ENCODE measurements around the gene ADAT2.
"Not testable (repeated sequence)": the region's sequence is repeated elsewhere in the genome, so short reads cannot be mapped to it uniquely, and the experiment has no call there.

The ADAT2 gene

DNA sequence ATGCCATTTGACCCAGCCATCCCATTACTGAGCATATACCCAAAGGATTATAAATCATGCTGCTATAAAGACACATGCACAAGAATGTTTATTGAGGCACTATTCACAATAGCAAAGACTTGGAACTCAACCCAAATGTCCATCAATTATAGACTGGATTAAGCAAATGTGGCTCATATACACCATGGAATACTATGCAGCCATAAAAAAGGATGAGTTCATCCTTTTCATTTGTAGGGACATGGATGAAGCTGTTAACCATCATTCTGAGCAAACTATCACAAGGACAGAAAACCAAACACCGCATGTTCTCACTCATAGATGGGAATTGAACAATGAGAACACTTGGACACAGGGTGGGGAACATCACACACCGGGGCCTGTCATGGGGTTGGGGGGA, 2.6 kb downstream of the ADAT2 start:
- not testable (repeated sequence) for H3K4me3 ChIP-seq (ENCODE audit: low read length); DNase-seq (ENCODE audit: low read depth, low spot score)

DNA sequence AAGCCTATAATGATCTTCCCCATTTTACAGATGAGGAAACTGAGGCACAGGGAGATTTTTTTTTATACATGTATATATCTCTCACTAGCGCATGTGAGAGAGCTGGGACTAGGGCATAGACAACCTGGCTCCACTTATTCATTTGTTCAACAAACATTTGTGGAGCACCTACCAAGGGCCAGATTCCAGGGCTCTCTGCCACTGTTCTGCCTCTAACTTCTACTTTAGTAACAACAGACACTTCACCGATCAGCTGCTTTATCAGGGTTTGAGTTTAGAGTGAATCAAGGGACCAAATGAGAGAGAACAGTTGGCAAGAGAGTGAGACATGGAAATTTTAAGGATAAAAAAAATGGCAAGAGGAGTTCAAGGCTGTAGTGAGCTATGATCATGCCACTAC, 7.4 kb downstream of the ADAT2 start:
- DNase-seq (ENCODE audit: low read depth, low spot score), result no peak
- no peak overlapping the region for H3K4me3 ChIP-seq (ENCODE audit: low read length)

DNA sequence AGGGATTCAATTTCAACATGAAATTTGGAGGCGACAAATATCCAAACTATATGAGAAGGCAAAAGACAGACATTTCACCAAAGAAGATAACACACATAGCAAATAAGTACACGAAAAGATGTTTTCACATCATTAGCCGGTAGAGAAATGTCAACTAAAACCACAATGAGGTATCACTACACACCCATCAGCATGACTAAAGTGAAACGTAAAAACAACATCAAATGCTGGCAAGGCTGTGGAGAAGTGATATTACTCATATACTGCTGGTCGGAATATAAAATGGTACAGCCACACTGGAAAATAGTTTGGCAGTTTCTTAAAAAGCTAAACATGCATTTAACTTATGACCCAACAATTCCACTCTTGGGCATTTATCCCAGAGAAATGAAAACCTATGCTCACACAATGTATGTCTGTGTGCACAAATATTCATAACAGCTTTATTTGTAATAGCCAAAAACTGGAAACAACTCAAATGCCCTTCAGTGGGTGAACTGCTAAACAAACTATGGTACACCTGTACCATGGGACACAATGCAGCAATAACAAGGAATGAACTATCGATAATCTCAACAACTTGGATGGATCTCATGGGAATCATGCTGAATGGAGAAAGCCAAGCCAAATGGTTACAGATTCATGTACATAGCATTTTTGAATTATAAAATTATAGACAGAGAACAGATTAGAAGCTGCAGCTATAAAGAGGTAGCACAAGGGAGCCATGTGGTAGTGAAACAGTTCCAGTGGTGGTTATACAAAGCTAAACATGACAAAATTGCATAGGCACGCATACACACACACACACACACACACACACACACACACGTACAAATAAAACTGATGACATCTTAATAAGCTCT, 8.6 kb downstream of the ADAT2 start:
- H3K4me3 ChIP-seq (ENCODE audit: low read length), result no peak overlapping the region
- no peak for DNase-seq (ENCODE audit: low read depth, low spot score)

DNA sequence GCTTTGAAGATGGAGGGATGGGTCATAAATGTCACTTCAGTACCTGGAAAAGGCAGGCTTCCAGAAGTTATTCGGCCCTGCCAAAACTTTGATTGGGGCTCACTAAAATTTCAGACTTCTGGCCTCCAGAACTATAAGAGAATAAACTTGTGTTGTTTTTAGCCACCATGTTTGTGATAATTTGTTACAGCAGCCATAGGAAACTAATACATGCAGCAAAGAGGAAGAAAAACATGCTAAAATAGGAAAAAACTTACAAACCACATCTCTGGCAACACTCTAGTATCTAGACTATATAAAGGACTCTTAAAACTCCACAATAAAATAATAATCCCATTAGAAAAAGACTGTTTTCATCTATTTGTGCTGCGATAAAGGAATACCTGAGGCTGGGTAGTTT, 9.5 kb downstream of the ADAT2 start:
- no peak overlapping the region for H3K4me3 ChIP-seq (ENCODE audit: low read length)
- no peak for DNase-seq (ENCODE audit: low read depth, low spot score)

DNA sequence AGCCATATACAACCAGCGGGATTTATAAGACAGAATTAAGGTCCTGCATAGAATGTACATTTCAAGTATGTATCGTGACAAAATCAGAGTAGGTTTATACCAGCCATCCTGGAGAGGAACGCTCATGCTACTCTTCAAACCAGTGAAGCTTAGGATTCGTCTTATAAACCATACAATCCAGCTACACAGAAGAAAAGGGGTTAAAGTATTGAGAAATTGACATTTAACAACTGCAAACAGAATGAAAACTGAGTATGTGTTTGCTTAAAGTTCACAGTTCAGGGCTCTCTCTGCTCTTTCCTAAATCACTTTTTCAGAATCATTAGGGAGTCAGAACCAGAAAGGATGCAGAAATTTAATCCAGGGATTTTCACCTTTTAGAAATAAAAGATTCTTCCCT, 17.9 kb downstream of the ADAT2 start:
- no peak for DNase-seq (ENCODE audit: low read depth, low spot score)
- no peak overlapping the region for H3K4me3 ChIP-seq (ENCODE audit: low read length)

DNA sequence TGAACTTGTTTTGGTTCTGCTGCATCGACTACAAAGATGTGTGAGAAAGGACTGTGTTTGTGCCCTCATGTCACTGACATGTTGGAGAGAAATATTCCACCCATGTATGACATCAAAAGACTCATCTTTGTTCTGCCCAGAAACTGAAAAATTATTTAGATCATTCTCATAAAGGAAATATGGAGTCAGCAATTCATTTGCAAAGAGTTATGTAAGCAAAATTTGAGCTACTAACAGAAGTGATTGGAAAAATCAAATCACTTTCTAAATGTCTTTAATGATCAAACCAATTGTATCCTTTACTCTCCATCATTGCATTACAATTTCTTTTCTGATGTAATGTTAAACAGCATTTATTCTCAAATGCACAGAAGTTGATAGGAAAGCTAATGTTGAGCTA, 19.3 kb downstream of the ADAT2 start:
- DNase-seq (ENCODE audit: low read depth, low spot score), result no peak
- no peak overlapping the region for H3K4me3 ChIP-seq (ENCODE audit: low read length)

DNA sequence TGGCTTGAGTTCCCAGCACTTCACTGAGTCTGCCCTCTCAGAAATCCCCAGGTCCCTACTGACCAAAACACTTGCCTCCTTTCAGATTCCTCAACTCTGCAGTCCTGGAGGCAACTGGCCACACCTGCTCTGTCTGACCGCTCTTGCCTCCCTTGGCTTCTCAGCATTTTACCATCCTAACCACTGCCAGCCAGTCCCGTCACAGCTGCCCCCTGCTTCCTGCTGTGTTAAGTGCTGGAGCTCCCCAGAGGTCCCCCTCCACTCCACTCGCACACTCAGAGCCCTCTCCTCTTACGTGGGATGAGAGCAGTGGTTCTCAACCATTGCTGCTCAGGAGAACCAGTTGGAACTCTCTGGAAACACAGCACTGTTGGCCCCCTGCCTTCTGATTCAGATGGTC, 20.5 kb downstream of the ADAT2 start:
- H3K4me3 ChIP-seq (ENCODE audit: low read length), result no peak overlapping the region
- DNase-seq (ENCODE audit: low read depth, low spot score), result no peak

DNA sequence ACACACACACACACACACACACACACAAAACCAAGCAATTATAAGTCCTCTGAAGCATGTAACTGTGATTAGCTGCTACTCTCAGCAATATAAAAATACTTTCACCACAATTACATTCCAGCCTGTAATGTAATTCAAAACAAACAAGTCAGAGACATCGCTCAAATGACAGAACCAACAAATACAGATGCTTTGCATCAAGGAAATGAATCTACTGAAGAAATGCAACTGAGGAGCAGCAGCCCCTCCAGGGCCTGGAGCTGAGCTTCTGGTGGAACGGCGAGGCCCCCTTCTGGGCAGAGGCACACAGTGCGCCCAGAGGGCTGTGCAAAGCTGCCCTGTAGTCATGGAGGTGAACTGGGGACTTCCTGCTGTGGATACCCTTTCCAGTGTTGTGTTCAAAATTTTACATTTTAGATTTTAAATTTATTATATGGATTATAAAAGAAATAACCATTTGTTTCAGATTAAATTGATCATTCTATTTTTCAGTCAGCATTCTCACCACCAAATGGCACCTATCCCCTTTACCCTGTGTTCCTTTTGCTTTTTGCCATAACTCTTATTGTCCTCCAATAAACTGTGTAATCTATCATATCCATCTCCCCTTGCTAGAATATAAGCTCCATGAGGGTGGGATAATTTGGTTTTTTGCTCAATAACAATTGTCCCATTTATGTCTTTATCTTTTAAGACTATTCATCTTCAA, 23.2 kb downstream of the ADAT2 start:
- no peak overlapping the region for H3K4me3 ChIP-seq (ENCODE audit: low read length)
- DNase-seq (ENCODE audit: low read depth, low spot score), result peak; percentile 51

DNA sequence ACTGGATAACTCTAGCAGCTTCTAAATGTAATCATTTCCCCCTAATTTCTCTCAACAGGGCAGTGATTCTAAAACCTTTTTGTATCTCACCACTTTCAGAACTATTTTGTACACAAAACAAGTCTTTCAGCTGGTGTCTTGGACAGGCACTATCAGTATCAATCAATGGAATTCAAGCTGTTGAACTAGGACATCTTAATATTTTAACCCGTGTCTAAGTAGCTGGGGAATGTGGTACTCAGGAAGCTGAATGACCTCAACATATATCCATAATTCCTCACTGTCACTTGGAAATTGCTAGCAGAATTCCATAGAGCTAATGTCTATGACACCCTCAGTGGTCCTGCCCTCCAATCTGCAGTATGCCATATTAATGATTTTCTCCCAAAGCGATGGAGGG, 24.5 kb downstream of the ADAT2 start:
- H3K4me3 ChIP-seq (ENCODE audit: low read length), result no peak overlapping the region
- DNase-seq (ENCODE audit: low read depth, low spot score), result no peak

DNA sequence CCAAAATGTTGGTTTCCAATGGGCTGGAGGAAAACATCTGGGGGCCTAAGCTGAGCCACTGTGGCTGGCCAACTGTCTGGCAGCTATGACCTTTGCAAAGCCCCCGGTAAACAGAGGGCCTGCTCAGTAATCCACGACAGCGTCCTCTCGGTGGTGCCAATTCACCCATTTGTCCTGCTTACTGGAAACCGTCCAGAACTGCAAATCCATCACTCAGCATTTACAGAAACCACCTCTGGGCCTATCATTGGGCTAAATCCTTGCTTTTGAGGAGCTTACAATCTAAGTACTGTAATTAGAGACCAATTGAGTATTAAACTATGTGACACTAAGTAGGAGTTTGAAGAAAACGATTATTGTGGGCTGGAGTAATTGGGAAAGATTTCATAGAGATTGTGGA, 31.0 kb downstream of the ADAT2 start:
- no peak for DNase-seq (ENCODE audit: low read depth, low spot score)
- no peak overlapping the region for H3K4me3 ChIP-seq (ENCODE audit: low read length)

DNA sequence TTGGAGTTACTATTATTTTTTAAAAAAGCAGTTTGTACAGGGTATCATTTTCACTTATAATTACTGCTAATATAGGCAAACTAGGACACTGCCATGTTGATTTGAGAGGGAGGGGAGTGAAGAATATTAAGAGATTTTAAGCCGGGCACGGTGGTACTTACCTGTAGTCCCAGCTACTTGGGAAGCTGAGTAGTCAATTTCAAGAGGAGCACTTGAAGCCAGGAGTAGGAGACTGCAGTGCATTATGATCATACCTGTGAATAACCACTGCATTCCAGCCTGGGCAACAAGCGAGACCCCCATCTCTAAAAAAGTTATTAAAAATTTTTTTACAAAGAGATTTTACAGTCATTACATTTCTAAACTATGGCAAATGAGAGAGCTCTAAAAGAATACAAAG, 35.7 kb downstream of the ADAT2 start:
- H3K4me3 ChIP-seq (ENCODE audit: low read length), result no peak overlapping the region

DNA sequence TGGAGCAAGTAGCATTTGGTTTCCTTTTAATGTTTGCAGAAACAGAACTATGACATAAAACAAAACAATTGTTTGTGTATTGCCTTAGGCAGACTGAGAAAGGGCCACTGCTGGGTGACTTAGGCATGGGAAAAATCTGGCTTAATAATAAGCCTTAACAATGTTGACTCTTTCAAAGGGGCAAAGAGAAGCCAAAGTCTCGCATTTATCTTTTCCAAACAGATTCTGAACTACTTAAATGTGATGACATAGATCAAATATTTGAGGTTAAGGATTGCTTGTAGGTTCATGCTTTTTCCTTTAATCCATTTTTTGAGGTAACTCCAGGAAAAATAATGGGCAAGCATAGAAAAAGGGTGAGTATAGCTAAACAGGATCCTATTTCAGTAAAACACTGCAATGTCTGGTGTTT, 39.6 kb downstream of the ADAT2 start:
- DNase-seq (ENCODE audit: low read depth, low spot score), result no peak
- no peak overlapping the region for H3K4me3 ChIP-seq (ENCODE audit: low read length)

More for the DNA sequence above, 35.7 kb downstream of the ADAT2 start:
- no peak for DNase-seq (ENCODE audit: low read depth, low spot score)

DNA sequence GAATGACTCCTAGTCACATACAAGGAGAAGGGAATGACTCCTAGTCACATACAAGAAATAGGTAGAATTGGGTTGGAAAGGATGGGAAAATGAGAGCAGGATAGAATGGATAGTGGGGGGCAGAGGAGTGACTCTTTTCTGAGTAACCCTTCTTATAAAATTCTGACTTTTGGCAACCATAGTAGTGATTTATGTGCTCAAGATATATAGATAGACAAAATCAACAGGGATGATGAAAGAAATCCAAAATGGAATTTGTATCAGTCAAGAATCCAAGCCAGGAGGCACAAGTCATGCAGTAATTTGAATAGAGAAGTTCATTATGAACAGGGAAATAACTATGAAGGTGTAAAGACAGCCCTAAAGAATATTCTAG, 41.7 kb downstream of the ADAT2 start:
- no peak overlapping the region for H3K4me3 ChIP-seq (ENCODE audit: low read length)
- DNase-seq (ENCODE audit: low read depth, low spot score), result no peak

DNA sequence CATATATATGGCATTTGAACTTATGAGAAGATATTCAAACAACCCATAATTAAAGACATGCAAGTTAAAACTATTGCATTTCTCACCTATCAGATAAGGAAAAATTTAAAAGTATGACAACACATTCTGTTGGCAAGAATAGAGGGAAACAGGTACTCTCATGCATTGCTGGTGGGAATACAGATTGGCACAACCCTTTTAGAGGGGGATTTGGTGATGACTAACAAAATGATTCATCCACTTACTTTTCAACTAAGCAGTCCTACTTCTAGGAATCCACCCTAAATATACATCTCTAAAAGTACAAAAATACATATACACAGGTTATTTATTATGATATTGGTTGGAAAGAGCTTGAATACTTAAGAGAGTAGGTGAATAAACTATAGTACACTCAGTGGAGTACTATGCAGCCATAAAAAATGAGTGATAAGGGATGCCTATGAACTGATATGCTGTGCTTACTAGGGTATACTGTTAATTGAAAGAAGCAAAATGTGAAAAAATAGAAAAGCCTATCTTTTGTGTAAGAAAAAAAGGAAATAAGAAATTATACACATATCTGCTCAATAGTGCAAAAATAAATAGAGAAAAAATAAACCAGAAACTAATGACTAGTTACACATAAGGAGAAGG, 42.2 kb downstream of the ADAT2 start:
- no peak for DNase-seq (ENCODE audit: low read depth, low spot score)

DNA sequence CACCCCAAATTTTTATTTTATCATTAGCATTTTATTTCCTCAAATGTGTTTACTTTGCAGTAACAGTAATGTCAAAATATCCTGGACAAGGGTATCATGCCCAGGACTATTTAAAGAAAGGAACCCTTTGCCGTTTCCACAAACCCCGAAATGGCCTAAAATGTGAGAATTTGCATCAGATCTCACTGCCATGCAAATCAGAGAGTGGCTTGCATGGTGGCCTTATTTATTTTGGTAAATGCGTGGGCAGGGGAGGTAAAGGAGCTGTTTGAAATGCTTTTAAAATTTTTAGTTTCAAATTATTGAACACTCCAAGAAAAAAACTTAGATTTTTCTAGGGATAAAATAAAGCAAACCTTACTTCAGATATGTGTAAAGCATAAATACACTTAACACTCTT, 43.8 kb downstream of the ADAT2 start:
- no peak for DNase-seq (ENCODE audit: low read depth, low spot score)
- no peak overlapping the region for H3K4me3 ChIP-seq (ENCODE audit: low read length)

More for the DNA sequence above, 42.2 kb downstream of the ADAT2 start:
- H3K4me3 ChIP-seq (ENCODE audit: low read length), result no peak overlapping the region

DNA sequence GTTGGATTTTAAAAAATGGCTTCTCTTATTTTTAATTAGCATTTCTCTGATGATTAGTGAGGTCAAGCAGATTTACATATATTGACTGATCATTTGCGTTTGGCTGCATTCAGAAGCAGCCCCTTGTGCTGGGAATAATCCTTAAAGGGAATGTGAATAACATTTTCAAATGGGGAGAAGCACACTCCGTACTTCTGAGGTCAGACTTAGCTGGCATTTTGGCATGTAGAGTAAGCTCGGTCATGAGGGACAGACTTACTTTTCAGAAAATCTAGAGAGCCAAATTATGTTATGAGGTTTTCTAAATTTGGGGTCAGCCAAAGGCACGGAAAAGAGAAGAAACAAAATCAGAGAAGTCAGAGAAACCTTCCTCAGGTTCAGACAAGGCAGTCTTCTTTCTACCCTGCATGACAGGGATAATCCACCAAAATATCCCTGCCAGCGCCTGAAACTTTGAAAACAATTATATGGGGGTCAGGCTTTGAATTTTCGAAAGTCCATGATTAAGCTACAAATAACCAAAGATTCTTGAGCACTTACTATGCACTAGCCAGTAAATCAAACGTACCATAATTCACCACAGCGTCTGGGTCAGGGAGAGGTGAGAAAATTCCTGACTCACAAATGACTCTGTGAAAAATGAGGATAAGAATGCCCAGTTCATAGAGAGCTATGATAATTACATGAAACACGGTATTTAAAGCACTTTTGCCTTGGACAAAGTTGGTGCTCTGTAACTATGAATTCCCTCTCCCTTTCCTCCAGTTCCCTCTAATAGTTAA, 44.9 kb downstream of the ADAT2 start:
- H3K4me3 ChIP-seq (ENCODE audit: low read length), result no peak overlapping the region
- DNase-seq (ENCODE audit: low read depth, low spot score), result no peak

DNA sequence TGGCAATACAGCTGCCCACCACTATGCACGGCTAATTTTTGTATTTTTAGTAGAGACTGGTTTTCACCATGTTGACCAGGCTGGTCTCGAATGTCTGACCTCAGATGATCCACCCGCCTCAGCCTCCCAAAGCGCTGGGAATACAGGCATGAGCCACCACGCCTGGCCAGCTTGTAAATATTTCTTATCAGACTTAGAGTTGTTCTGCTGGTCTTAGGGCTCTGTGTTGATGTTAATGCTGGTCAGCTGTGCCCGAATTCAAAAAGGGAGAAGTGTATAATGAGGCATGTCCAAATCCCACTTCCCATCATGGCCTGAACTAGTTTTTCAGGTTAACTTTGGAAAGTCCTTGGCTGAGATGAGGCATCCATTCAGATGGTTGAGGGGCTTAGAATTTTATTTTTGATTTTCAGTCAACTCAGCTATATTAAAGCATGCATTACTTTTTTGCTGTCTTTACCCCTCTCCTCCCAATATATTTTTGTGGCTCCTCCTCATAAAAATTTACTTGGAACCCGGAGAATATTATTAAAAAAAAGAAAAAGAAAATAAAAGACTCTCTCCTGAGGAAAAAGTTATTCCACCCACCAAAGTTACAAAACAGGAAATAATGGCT, 47.7 kb downstream of the ADAT2 start:
- no peak overlapping the region for H3K4me3 ChIP-seq (ENCODE audit: low read length)
- no peak for DNase-seq (ENCODE audit: low read depth, low spot score)

DNA sequence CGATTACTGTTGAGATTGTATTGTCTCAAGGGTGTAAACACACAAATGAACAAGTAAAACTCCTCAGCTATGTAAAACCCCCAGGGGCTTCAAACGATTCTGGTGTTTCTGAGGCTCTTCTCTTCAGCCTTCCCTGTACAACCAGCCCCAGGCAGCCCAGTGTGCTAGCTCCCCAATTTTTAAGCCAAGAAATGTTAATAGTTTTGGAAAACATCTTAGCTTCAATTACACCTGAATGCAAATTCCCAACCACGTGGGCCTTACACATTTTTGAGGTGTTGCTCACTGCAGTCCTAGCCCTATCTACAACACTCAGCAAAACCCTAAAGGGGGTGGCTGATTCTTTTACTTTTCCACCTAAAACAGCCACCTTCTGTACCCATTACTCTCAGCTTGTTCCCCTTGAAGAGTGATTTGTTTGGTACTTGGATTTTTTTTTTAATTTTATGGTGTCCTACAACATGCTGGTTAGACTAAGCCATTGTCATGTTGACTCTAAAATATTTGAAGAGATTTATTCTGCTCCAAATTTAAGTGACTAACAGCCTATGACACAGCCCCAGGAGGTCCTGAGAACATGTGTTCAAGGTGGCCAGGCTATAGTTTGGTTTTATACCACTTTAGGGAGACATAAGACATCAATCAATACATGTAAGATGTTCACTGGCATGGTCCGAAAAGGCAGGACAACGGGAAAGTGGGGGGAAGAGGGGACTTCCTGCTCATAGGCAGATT, 48.7 kb downstream of the ADAT2 start:
- no peak for DNase-seq (ENCODE audit: low read depth, low spot score)

DNA sequence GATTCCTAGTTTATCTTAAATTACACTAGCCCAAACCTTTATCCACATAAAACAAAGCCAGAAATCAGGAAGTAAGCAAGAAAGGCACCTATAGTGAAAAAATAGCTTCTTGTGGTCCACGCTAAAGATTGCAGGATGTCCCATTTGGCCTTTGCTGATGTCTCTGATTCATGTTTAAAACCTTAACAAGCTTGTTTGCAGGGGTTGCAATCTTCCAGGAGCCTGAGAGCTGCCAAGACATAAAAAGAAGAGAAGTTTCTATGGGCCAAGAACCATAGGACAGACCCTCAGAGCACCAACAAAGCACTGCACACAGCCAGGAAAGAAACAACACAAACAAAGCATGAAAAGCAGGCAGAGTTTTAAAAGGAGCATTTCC, 49.4 kb downstream of the ADAT2 start:
- DNase-seq (ENCODE audit: low read depth, low spot score), result no peak
- no peak overlapping the region for H3K4me3 ChIP-seq (ENCODE audit: low read length)

More for the DNA sequence above, 48.7 kb downstream of the ADAT2 start:
- H3K4me3 ChIP-seq (ENCODE audit: low read length), result no peak overlapping the region
